ENCODE measurements around the gene LDLRAD4.

DNA sequence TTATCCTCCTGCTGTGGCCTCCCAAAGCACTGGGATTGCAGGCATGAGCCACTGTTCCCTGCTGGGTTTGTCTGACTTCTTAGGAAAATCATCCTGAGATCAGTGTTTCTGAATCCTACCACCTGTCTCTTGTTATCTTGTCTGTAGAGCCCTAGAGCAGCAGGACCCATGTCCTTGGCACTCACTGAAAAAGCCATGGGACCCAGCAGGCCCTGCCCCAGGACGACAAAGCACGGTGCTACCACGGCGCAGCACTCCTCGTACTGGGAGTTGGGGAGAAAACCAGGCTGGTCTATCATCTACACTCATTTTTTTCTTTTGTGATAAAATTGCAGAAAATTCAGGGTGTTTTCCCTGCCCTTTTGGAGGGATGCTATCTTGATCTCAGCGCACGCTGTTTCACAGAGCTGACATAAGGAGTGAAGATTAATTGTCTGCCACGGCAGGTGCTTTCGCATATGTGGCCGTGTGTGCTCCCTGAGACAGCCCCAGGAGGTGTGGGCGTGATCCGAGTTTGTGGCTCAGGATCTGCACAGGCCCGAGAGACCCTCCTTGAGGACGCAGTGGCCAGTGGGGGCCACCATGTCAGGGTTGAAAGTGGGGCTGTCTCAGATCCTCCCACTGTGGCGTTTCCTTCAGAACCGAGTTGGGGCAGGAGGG lies 179.1 kb downstream of the LDLRAD4 start:
- TF ChIP-seq CTCF (conservative IDR thresholded peaks at IDR 0.05) (no peak), ZFX (IDR thresholded peaks at IDR 0.05) (no peak)
